Activated CD4-positive, alpha-beta T cell treated with anti-CD3 and anti-CD28 coated beads, Interleukin-10, Interleukin-2, amounts not matched to agents 100 ng/mL and 50 ng/mL, durations not matched to agents 16 hours and 8 hours (primary cell): ENCODE results near the gene CALCB.

Experiments
- DNase-seq: peaks from one replicate; pipeline ENCODE4 v3.0.0-alpha.2; 2020

CALCB gene

GRCh38 chr11:15074206-15075161, 1.1 kb downstream of the CALCB start:
- DNase-seq = peak; percentile 89

DNA sequence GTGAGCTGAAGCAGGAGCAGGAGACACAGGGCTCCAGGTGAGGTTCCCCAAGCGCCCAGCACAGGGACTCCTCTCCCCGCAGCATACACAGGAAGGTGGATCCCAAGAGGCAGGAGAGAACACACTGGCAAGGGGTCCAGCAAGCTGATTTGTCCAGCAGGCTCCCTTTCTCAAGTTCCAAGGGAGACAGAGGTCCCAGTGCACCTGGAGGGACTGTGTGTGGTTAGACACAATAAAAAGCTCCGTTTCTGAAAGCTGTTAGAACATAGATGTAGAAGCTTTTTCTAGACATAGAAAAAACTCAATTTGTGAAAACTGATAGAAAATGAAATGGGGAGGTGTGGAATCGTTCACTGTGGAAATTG, 1.8 kb downstream of the CALCB start:
- DNase-seq = no peak

DNA sequence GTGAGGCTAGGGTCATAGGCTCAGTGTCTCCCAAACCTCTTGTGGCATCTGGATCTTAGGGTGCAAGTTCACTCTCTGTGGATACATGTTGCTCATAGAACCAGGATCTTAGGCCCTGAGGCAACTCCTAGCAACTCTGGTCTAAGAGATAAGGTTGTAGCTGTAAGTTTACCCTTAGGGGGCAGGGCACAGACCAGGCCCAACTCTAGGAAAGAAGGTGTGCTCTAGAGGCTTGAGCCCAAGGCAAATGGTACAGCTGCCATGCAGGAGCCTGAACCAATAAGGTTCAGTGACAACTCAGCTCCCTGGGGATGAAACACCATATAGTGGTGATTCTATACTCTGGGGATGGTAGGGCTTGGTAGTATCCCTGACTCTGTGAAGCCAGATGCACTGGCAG, 17.8 kb downstream of the CALCB start:
- DNase-seq = no peak

DNA sequence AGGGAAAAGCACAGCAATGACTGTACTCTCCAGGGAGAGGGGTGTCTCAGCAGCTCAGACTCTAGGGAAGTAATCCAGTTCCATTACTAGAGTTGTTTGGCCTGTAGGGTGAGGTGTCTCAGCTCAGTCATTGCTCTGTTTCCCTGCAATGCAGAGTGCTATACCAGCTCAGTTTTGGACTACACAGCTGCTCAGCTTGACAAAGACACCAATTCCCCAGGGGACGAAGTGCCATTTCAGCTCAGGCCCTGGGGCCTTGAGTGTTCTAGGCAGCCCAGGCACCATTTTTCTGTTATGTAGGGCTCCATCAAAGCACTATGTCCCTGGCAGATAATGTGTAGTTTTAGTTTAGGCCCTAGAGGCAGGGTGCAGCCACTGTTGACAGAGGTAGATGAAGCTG, 18.2 kb downstream of the CALCB start:
- DNase-seq = no peak

GRCh38 chr11:15093432-15093831, 20.0 kb downstream of the CALCB start:
- DNase-seq = peak; percentile 22

- no peak for DNase-seq
These were observed 22.4 kb downstream of the CALCB start for GRCh38 chr11:15095736-15096228.

- no peak for DNase-seq
These were observed 24.0 kb downstream of the CALCB start for GRCh38 chr11:15097411-15097810.

- DNase-seq = no peak
These were observed 25.9 kb downstream of the CALCB start for GRCh38 chr11:15099267-15099666.

DNA sequence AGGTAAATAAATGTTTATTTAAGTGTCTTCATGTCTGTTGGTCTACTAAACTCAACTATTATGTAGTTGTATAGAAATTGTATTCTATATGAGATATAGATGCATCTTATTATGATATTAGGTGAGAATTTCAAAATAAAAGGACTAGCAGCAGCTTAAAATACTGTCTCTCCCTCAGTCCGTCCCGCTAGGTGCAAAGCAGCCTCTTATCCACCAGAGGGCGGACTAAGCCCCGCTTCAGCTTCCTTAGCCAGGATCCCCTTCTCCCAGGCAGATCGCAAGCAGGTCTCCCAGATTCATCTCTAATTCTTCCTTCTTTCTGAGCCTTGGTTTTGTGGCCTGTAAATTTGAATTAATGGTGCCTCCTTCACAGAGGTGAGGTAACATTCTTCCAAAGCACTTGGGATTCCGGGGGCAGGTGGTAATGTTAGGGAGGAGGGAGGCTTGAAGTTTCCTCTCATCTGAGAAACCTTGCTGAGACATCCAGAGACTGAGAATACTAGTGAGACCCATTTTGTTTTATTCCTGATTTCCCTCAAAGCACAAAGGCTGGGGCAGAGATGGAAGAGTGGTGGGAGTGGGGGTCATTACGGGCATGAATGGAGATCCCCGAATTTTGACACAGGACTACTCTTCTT, 27.8 kb downstream of the CALCB start:
- peak; percentile 63 for DNase-seq

DNA sequence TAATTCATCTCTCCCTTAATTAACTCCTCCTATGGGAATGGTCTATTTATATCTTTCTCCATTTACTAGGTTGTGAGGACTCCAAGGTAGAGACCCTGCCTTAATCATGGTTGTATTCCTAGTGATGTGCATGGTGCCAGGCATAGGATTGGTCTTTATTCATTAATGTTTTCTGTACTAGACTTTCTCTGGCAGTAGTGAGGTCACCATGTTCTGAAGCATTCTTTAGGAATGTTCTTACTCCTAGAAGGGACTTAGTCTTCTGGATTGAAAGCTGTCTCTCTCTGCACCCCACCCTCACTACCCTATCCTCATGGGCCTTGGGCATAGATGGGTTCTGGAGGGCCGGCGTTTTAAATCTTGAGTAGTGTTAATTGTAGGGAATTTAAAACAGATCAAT, 30.8 kb downstream of the CALCB start:
- DNase-seq = no peak

- DNase-seq = no peak
These were observed 33.0 kb downstream of the CALCB start for GRCh38 chr11:15106201-15106965.

GRCh38 chr11:15107730-15108515, 34.5 kb downstream of the CALCB start:
- no peak for DNase-seq

DNA sequence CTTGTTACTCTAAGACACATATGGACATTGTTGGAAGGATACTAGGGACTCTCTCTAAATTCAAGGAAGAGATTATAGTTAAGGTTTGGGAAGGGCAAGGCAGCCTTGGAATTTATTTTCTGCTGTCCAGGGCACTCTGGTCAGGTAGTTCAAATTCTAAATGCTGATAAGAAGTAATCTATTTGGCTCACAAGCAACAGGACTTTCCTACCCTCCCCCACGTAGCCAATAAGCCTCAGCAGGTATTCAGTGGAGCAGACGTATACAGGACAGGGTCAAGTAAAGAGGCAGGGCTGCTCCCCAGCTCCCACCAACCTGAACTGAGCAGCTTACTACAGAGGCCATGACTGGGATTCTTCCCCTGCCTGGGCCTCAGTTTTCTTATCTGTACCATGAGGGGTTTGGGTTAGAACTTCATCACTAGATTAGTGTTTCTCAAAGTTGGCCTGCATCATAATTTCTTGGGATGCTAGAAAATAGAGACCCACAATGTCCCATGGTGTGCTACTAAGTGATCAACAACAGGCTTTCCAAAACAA, 35.3 kb downstream of the CALCB start:
- no peak for DNase-seq

DNA sequence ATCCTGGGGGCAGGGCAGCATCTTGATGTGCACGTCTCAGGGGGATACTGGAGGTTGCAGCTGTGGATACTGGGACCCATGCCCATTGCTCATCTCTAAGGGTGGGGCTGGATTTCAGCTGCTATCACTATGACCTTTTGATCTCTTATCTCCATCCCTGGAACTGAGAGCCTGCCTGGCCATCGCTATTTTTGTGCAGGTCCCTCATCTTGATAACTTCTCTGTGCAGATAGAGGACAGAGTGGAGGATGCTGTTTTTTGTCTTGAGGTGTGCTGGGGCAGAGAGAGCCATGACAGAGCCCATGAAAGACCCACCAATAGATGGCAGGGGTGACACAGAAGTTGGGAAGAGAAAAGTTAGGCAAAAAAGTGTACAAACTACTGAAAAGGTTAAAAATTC, 36.2 kb downstream of the CALCB start:
- no peak for DNase-seq

- no peak for DNase-seq
These were observed 37.8 kb downstream of the CALCB start for GRCh38 chr11:15111215-15111614.

GRCh38 chr11:15112131-15112541, 38.7 kb downstream of the CALCB start:
- no peak for DNase-seq

GRCh38 chr11:15113381-15113780, 40.0 kb downstream of the CALCB start:
- DNase-seq = peak; percentile 49

- DNase-seq = no peak
These were observed 41.4 kb downstream of the CALCB start, which contains the start of gene INSC for GRCh38 chr11:15114501-15115475. Gene INSC, plus strand, starts transcription at chr11:15114923. Its CDS starts 34,252 bp downstream, at chr11:15149175.

GRCh38 chr11:15115686-15116085, 42.3 kb downstream of the CALCB start:
- no peak for DNase-seq

DNA sequence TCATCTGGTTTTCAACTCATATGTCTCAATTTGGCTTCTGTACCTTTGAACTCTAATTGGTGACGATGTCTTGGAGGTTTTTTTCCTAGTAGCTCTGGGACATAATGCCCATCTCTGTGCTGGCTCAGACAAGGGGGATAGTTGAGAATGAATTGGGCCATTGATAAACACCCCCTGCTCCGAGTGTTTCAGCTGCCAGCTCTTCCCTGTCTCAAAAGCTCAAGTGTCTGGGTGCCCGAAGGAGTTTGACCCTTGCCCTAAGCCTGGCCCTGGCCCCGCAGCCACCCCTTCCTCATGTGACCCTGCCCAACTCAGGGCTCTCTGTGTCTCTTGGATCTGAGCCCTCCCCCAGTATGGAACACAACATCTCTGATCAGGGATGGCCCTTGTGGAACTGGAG, 44.4 kb downstream of the CALCB start:
- no peak for DNase-seq

GRCh38 chr11:15118431-15118830, 45.0 kb downstream of the CALCB start:
- peak; percentile 66 for DNase-seq
